K562 (cell line): ENCODE results near the gene ABR. TPM values are rescaled to one million over a fixed set of nuclear protein-coding genes. Genes with fewer than 3 reads are reported as not detected.

Experiments used
- microRNA-seq: library from miRNA; unstranded; fragments of <30 nt; microRNA quantifications from one replicate; pipeline ENCODE4, GENCODE V29; 2018; ENCODE audit warnings: borderline microRNAs expressed
- polyA plus RNA-seq, 8 experiments: library from polyadenylated mRNA; depleted of rRNA in 4 of 8; stranded (reverse) in 5 of 8; unstranded in 3 of 8; fragments of >200 nt; fragmentation: Nextera tagmentation in 2 of 8; fragmentation: Illumina TruSeq in 1 of 8; extraction: Ambion mirVana in 2 of 8; extraction: Trizol in 1 of 8; gene quantifications; 2 replicates each; pipeline versions ENCODE4 v1.2.1 to v1.2.3, GENCODE V29; 2011 to 2014; ENCODE audit warnings: inconsistent platforms in 1 of 8, missing spikeins in 1 of 8
- small RNA-seq: library from RNA; depleted of rRNA; stranded (forward); fragments of <200 nt; gene quantifications from one replicate; pipeline ENCODE3, GENCODE V24; 2014
- total RNA-seq, 7 experiments: library from RNA; depleted of rRNA in 6 of 7; stranded (reverse); fragments of >200 nt in 6 of 7; fragmentation: Illumina TruSeq in 2 of 7; extraction: Trizol in 2 of 7; gene quantifications; 2 replicates each; pipeline versions ENCODE4 v1.2.1 to v1.2.3, GENCODE V29; 2011 to 2021; ENCODE audit warnings: low replicate concordance in 1 of 7

Gene ABR
- total and polyA plus RNA-seq, 9 of the 15 experiments (the other 6 are each of a cell fraction or from before 2014, with no cell fraction given), result 0.07 to 1.6 (median 0.37) TPM; not detected in 1

Small RNAs within 50 kb of the gene (microRNA-seq; reads per million reads assigned to microRNA genes)
- gene MIR3183, result not detected

Small RNAs within 50 kb of the gene (small RNA-seq; reads per million reads assigned to genes)
- not detected for gene AC016292.2
- not detected for gene MIR3183
- gene RF00017, result not detected

Other genes with a start within 250 kb of the ABR start
- gene NXN, start 200.2 kb downstream of the ABR start, total RNA-seq (2014; rRNA removed), result 0.04 TPM in 1 of 2 replicates, not detected in the other
- 0.06 TPM in 1 of 2 replicates, not detected in the other for gene NXN, start 200.2 kb downstream of the ABR start, total RNA-seq (2014; rRNA removed; fragmentation: Illumina TruSeq; extraction: Trizol)
- gene NXN, start 200.2 kb downstream of the ABR start, total RNA-seq (2015; rRNA removed; fragmentation: Illumina TruSeq; extraction: Trizol), result not detected in 2 replicates
- gene NXN, start 200.2 kb downstream of the ABR start, total RNA-seq (2021), result 0.27 and 0.34 TPM in 2 replicates
- gene NXN, start 200.2 kb downstream of the ABR start, polyA plus RNA-seq (2011; rRNA removed), result 0.31 and 0.35 TPM in 2 replicates
- gene NXN, start 200.2 kb downstream of the ABR start, polyA plus RNA-seq (2014; fragmentation: Illumina TruSeq; extraction: Trizol), result 0.11 and 0.39 TPM in 2 replicates
- gene NXN, start 200.2 kb downstream of the ABR start, polyA plus RNA-seq (2014; fragmentation: Nextera tagmentation; extraction: Ambion mirVana), result not detected
- gene NXN, start 200.2 kb downstream of the ABR start, polyA plus RNA-seq (2014; rRNA removed), result 0.08 TPM in 1 of 2 replicates, not detected in the other
- gene TIMM22, start 182.9 kb downstream of the ABR start, total RNA-seq (2014; rRNA removed), result 12.3 and 13.9 TPM in 2 replicates
- 9.2 and 10.3 TPM in 2 replicates for gene TIMM22, start 182.9 kb downstream of the ABR start, total RNA-seq (2014; rRNA removed; fragmentation: Illumina TruSeq; extraction: Trizol)
- gene TIMM22, start 182.9 kb downstream of the ABR start, total RNA-seq (2015; rRNA removed; fragmentation: Illumina TruSeq; extraction: Trizol), result 11.8 and 12.2 TPM in 2 replicates
- gene TIMM22, start 182.9 kb downstream of the ABR start, total RNA-seq (2021), result 12.8 and 14.1 TPM in 2 replicates
- gene TIMM22, start 182.9 kb downstream of the ABR start, polyA plus RNA-seq (2011; rRNA removed), result 6.2 and 7.2 TPM in 2 replicates
- 13.1 and 13.4 TPM in 2 replicates for gene TIMM22, start 182.9 kb downstream of the ABR start, polyA plus RNA-seq (2014; fragmentation: Illumina TruSeq; extraction: Trizol)
- gene TIMM22, start 182.9 kb downstream of the ABR start, polyA plus RNA-seq (2014; fragmentation: Nextera tagmentation; extraction: Ambion mirVana), result 1 to 10 TPM; 5.9 to 6.1 TPM
- 10.1 and 12.5 TPM in 2 replicates for gene TIMM22, start 182.9 kb downstream of the ABR start, polyA plus RNA-seq (2014; rRNA removed)
- not detected in 2 replicates for gene BHLHA9, start 90.5 kb upstream of the ABR start, total RNA-seq (2014; rRNA removed)
- gene BHLHA9, start 90.5 kb upstream of the ABR start, total RNA-seq (2014; rRNA removed; fragmentation: Illumina TruSeq; extraction: Trizol), result not detected in 2 replicates
- gene BHLHA9, start 90.5 kb upstream of the ABR start, total RNA-seq (2015; rRNA removed; fragmentation: Illumina TruSeq; extraction: Trizol), result not detected in 2 replicates
- not detected in 2 replicates for gene BHLHA9, start 90.5 kb upstream of the ABR start, total RNA-seq (2021)
- gene BHLHA9, start 90.5 kb upstream of the ABR start, polyA plus RNA-seq (2011; rRNA removed), result not detected in 2 replicates
- gene BHLHA9, start 90.5 kb upstream of the ABR start, polyA plus RNA-seq (2014; fragmentation: Illumina TruSeq; extraction: Trizol), result not detected in 2 replicates
- gene BHLHA9, start 90.5 kb upstream of the ABR start, polyA plus RNA-seq (2014; fragmentation: Nextera tagmentation; extraction: Ambion mirVana), result not detected
- not detected in 2 replicates for gene BHLHA9, start 90.5 kb upstream of the ABR start, polyA plus RNA-seq (2014; rRNA removed)
- not detected in 2 replicates for gene TRARG1, start 99.7 kb upstream of the ABR start, total RNA-seq (2014; rRNA removed)
- gene TRARG1, start 99.7 kb upstream of the ABR start, total RNA-seq (2014; rRNA removed; fragmentation: Illumina TruSeq; extraction: Trizol), result not detected in 2 replicates
- not detected in 2 replicates for gene TRARG1, start 99.7 kb upstream of the ABR start, total RNA-seq (2015; rRNA removed; fragmentation: Illumina TruSeq; extraction: Trizol)
- gene TRARG1, start 99.7 kb upstream of the ABR start, total RNA-seq (2021), result not detected in 2 replicates
- gene TRARG1, start 99.7 kb upstream of the ABR start, polyA plus RNA-seq (2011; rRNA removed), result 0.01 and 0.06 TPM in 2 replicates
- not detected in 2 replicates for gene TRARG1, start 99.7 kb upstream of the ABR start, polyA plus RNA-seq (2014; fragmentation: Illumina TruSeq; extraction: Trizol)
- gene TRARG1, start 99.7 kb upstream of the ABR start, polyA plus RNA-seq (2014; fragmentation: Nextera tagmentation; extraction: Ambion mirVana), result not detected
- gene TRARG1, start 99.7 kb upstream of the ABR start, polyA plus RNA-seq (2014; rRNA removed), result not detected in 2 replicates
- gene YWHAE, start 220.2 kb upstream of the ABR start, total RNA-seq (2014; rRNA removed), result 234 and 310 TPM in 2 replicates
- 184 and 193 TPM in 2 replicates for gene YWHAE, start 220.2 kb upstream of the ABR start, total RNA-seq (2014; rRNA removed; fragmentation: Illumina TruSeq; extraction: Trizol)
- 224 TPM in 2 replicates for gene YWHAE, start 220.2 kb upstream of the ABR start, total RNA-seq (2015; rRNA removed; fragmentation: Illumina TruSeq; extraction: Trizol)
- gene YWHAE, start 220.2 kb upstream of the ABR start, total RNA-seq (2021), result 466 and 488 TPM in 2 replicates
- 480 and 622 TPM in 2 replicates for gene YWHAE, start 220.2 kb upstream of the ABR start, polyA plus RNA-seq (2011; rRNA removed)
- 402 and 448 TPM in 2 replicates for gene YWHAE, start 220.2 kb upstream of the ABR start, polyA plus RNA-seq (2014; fragmentation: Illumina TruSeq; extraction: Trizol)
- gene YWHAE, start 220.2 kb upstream of the ABR start, polyA plus RNA-seq (2014; fragmentation: Nextera tagmentation; extraction: Ambion mirVana), result 100 to 1,000 TPM; 323 to 513 TPM
- 576 and 727 TPM in 2 replicates for gene YWHAE, start 220.2 kb upstream of the ABR start, polyA plus RNA-seq (2014; rRNA removed)